Skeletal muscle tissue (tissue), 4 donors: ENCODE measurements around the gene NCOR1. TPM values are rescaled to one million over a fixed set of nuclear protein-coding genes. Genes with fewer than 3 reads are reported as not detected.

Experiments
- H3K27ac ChIP-seq: one replicate; pipeline ENCODE4 v1.7.0; 2013; ENCODE audit warnings: mild to moderate bottlenecking, low read depth, low read length, inconsistent platforms
- H3K27me3 ChIP-seq, 3 donors: one replicate each; pipeline ENCODE4 v1.7.0; 2013; ENCODE audit warnings: low read length in 3 of 3; ENCODE audit not compliant: control insufficient read depth in 3 of 3, insufficient read depth in 3 of 3
- H3K36me3 ChIP-seq, 3 donors: one replicate each; pipeline ENCODE4 v1.7.0; 2013; ENCODE audit warnings: low read length in 3 of 3; ENCODE audit not compliant: control insufficient read depth in 3 of 3, insufficient read depth in 3 of 3
- H3K4me1 ChIP-seq, 3 donors: one replicate each; pipeline ENCODE4 v1.7.0; 2013; ENCODE audit warnings: low read length in 3 of 3, mild to moderate bottlenecking in 3 of 3; ENCODE audit not compliant: control insufficient read depth in 3 of 3, insufficient read depth in 3 of 3
- H3K4me3 ChIP-seq, 3 donors: one replicate each; pipeline ENCODE4 v1.7.0; 2013; ENCODE audit warnings: low read length in 3 of 3
- H3K9ac ChIP-seq, 3 donors: one replicate each; pipeline ENCODE4 v1.7.0; 2013; ENCODE audit warnings: low read length in 3 of 3, mild to moderate bottlenecking in 3 of 3, moderate library complexity in 2 of 3, low read depth in 1 of 3
- H3K9me3 ChIP-seq, 3 donors: one replicate each; pipeline ENCODE4 v1.7.0; 2013; ENCODE audit warnings: low read length in 3 of 3; ENCODE audit not compliant: control insufficient read depth in 3 of 3
- total RNA-seq: library from RNA; depleted of rRNA; stranded (reverse); fragments of >200 nt; gene quantifications from one replicate; pipeline ENCODE4 v1.2.3, GENCODE V29; 2014
- donor health status: Osteomylitis.

The NCOR1 gene
- total RNA-seq, 1 donor from 2014 or later: 50.1 TPM

DNA sequence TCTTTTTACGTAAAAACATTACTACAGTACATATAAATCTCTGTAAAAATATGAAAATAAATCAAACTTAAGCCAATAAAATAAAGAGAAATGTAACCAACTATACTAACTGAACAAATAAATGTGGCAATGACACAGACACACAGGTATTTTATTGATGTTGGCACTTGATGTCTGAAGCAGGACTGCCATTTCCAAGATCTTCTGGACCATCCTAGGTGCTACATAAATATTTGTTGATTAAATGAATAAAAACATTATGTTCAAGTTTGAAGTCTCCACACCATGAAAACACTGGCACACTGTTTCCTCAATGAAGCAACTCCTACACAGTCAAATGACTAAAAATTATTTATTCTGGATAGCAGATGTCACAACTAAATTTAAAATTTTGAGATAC lies 106.9 kb downstream of the NCOR1 start:
- H3K36me3 ChIP-seq: peaks cover 0 to 13% (median under 1%) of the 10 kb centered on the region in 3 donors

GRCh38 chr17:16107165-16107770 lies 108.1 kb downstream of the NCOR1 start:
- Histone ChIP-seq H3K4me1 (no peaks in the 10 kb centered on the region), H3K27me3 (no peaks in the 10 kb centered on the region), H3K27ac (no peak overlapping the region), H3K36me3 (peaks cover 0 to 14% (median 0%) of the 10 kb centered on the region in 3 donors), H3K9me3 (no peaks in the 10 kb centered on the region), H3K4me3 (no peak overlapping the region), H3K9ac (no peak overlapping the region)

More for the DNA sequence above, 106.9 kb downstream of the NCOR1 start:
- Histone ChIP-seq H3K27ac (no peak overlapping the region), H3K9me3 (no peaks in the 10 kb centered on the region), H3K4me1 (no peaks in the 10 kb centered on the region), H3K27me3 (no peaks in the 10 kb centered on the region), H3K4me3 (no peak overlapping the region), H3K9ac (no peak overlapping the region)

GRCh38 chr17:16106161-16106891 lies 109.0 kb downstream of the NCOR1 start:
- Histone ChIP-seq H3K27me3 (no peaks in the 10 kb centered on the region), H3K36me3 (peaks cover 2 to 18% (median 3%) of the 10 kb centered on the region in 3 donors), H3K9ac (no peak overlapping the region), H3K27ac (peak overlapping the region; percentile 32), H3K4me1 (no peaks in the 10 kb centered on the region), H3K4me3 (no peak overlapping the region), H3K9me3 (no peaks in the 10 kb centered on the region)

DNA sequence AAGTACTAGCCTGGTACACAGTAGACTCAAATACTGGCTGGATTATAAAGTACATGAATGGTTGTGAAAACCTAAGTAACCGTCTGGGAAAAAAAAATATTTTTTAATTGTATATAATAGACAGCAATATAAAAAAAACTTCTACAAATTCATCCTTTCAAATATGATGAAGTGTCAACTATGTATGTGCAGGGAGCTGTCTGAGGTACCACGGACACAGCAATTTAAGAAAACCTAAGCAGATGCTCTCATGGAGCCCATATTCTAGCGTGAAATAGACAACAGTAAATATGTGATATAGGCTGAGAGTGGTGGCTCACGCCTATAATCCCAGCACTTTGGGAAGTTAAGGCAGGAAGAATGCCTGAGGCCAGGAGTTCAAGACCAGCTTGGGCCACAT lies 111.1 kb downstream of the NCOR1 start:
- H3K27ac ChIP-seq: no peak overlapping the region
- no peak overlapping the region for H3K4me3 ChIP-seq
- H3K27me3 ChIP-seq: no peaks in the 10 kb centered on the region
- peaks cover 6 to 22% (median 11%) of the 10 kb centered on the region in 3 donors for H3K36me3 ChIP-seq
- H3K9ac ChIP-seq: no peak overlapping the region
- no peaks in the 10 kb centered on the region for H3K4me1 ChIP-seq
- H3K9me3 ChIP-seq: no peaks in the 10 kb centered on the region

DNA sequence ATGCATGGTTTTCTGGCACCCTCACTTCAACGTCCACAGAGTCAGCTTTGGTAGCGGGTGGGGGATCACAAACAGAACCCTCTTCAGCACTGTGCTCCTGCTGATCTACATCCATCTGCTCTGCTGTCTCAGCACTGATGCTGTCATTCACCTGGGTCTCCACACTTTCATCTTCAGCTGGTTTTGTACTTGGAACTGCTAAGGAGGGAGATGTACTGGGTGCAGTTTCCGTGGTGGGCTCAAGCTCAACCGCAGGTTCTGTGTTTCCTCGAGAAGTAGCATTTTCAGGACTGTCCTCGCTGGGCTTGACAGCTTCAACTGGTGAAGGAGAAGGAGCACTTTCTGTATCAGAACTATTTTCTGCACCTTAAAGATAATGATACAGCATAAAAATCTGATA lies 113.9 kb downstream of the NCOR1 start:
- Histone ChIP-seq H3K4me1 (no peaks in the 10 kb centered on the region), H3K9me3 (no peaks in the 10 kb centered on the region), H3K36me3 (peaks cover 18 to 30% (median 25%) of the 10 kb centered on the region in 3 donors), H3K4me3 (no peak overlapping the region), H3K9ac (no peak overlapping the region), H3K27ac (no peak overlapping the region), H3K27me3 (no peaks in the 10 kb centered on the region)

DNA sequence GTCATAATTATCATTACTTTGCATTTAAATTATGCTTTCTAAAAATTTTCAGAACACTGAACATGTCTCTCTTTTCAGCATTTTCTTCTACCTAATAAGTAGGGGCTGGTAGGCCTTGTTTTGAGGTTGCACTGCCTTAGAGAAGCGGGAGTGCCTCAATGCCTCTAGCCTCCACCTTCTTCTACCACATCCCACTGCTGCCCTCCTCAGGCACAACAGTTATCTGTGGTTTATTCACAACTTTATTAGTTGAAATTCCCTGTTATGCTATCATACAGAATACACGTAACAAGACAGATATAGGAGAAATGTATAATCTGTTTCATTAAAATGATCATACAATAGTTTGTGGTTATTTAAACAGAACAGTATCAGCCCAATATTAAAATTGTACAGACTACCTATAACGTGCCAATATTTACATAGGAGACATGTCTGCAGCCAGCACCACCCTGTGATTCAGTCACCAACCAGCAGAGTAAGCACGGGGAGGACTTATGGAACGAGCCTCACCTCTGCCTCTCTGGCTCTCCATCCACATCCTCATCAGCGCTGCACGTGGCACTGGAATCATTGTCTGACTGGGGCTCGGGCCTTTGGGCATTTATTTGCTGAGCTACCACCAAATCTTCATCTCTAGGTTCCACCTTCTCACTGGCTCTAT lies 114.5 kb downstream of the NCOR1 start:
- no peaks in the 10 kb centered on the region for H3K27me3 ChIP-seq
- peaks cover 18 to 30% (median 25%) of the 10 kb centered on the region in 3 donors for H3K36me3 ChIP-seq
- H3K4me3 ChIP-seq: no peak overlapping the region
- no peaks in the 10 kb centered on the region for H3K9me3 ChIP-seq
- H3K27ac ChIP-seq: no peak overlapping the region
- no peak overlapping the region for H3K9ac ChIP-seq
- no peaks in the 10 kb centered on the region for H3K4me1 ChIP-seq

DNA sequence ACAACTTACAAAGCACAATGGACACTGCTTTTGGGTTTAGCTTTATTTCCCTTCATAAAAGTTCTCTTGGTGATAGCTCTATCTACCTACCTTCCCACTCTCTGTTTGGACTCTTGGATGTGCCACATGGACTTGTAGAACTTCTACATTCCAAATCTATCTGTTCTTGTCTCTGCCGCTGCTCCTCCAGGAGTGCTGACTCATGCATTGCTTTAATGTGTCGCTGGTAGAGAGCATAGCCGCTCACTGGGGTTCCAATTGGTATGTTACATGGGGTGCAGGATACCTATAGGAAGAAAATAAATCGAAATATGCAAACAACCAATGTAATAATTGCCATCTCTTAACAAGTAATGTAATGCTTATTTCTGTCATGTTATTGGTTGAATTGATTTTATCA lies 123.6 kb downstream of the NCOR1 start:
- H3K27ac ChIP-seq: no peak overlapping the region
- no peak overlapping the region for H3K9ac ChIP-seq
- no peak overlapping the region for H3K4me3 ChIP-seq
- no peaks in the 10 kb centered on the region for H3K9me3 ChIP-seq
- no peaks in the 10 kb centered on the region for H3K4me1 ChIP-seq
- no peaks in the 10 kb centered on the region for H3K27me3 ChIP-seq
- H3K36me3 ChIP-seq: peaks cover 7 to 15% (median 14%) of the 10 kb centered on the region in 3 donors

GRCh38 chr17:16086957-16087356 lies 128.4 kb downstream of the NCOR1 start:
- H3K9ac ChIP-seq: no peak overlapping the region
- H3K4me1 ChIP-seq: peaks cover 0 to 4% (median 0%) of the 10 kb centered on the region in 3 donors
- H3K36me3 ChIP-seq: peaks cover 6 to 24% (median 20%) of the 10 kb centered on the region in 3 donors
- no peak overlapping the region for H3K27ac ChIP-seq
- no peaks in the 10 kb centered on the region for H3K9me3 ChIP-seq
- no peaks in the 10 kb centered on the region for H3K27me3 ChIP-seq
- H3K4me3 ChIP-seq: no peak overlapping the region

DNA sequence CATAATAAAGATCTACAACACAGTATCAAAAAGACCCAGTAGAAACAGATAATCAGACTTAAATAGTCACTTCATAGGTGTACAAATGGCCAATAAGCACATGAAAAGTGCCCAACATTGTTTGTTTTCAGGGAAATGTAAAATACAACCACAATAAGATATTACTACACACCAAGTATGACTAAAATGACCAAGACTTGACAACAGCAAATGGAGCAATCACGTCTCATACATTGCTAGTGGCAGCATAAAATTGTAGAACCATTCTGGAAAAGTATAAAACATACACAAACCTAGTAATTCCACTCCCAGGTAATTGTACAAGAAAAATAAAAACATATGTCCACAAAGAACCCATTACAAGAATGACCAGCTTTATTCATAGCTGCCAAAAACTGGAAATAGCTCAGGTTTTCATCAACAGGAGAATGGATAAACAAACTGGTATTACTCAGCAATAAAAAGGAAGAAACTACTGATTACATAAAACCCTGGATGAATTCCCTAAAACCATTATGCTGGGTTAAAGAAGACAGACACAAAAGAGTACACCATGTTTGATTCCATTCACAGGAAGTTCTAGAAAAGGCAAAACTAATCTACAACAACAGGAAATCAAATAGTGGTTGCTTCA lies 130.2 kb downstream of the NCOR1 start:
- no peaks in the 10 kb centered on the region for H3K9me3 ChIP-seq
- H3K27me3 ChIP-seq: no peaks in the 10 kb centered on the region
- H3K4me3 ChIP-seq: no peak overlapping the region
- no peak overlapping the region for H3K9ac ChIP-seq
- peaks cover 2 to 23% (median 14%) of the 10 kb centered on the region in 3 donors for H3K36me3 ChIP-seq
- no peak overlapping the region for H3K27ac ChIP-seq
- H3K4me1 ChIP-seq: peaks cover 0 to 4% (median 0%) of the 10 kb centered on the region in 3 donors
